Measurements from ENCODE around the gene LELP1. TPM values are rescaled to one million over a fixed set of nuclear protein-coding genes. Genes with fewer than 3 reads are reported as not detected.

LELP1 gene
- total and polyA plus RNA-seq, 10 of the 15 experiments (the other 5 are each of a cell fraction or from before 2014, with no cell fraction given): not detected

- no peaks in the 10 kb centered on the region for H3K79me2 ChIP-seq (ENCODE audit: control insufficient read depth, insufficient read depth, low read length)
- no peak for FAIRE-seq
- DNase-seq (ENCODE audit: low read depth, low spot score): no peak
- no peak for ATAC-seq
- no peaks in the 10 kb centered on the region for H4K20me1 ChIP-seq (ENCODE audit: control insufficient read depth, insufficient read depth)
- ChIA-PET SMC1A (ENCODE audit: uncharacterized antibody, unreplicated experiment) (no interaction called here), RAD21 (ENCODE audit: unreplicated experiment) (no interaction called here), POLR2A (no interaction called here), CTCF (interaction anchor here (1.0 kb wide), 1 partner anchor 16 kb away, joined by 3 read pairs; no protein-coding TSS in a partner anchor)
- H3K4me1 ChIP-seq (ENCODE audit: control insufficient read depth, insufficient read depth, low read length): no peaks in the 10 kb centered on the region
- in situ Hi-C loops (cut with MboI) (no loop called here), intact Hi-C loops (cut with micrococcal nuclease; ENCODE audit: unreplicated experiment) (no loop called here)
- no peak overlapping the region for H2AFZ ChIP-seq (ENCODE audit: control insufficient read depth, low read depth, low read length)
- no peaks in the 10 kb centered on the region for H3K36me3 ChIP-seq (ENCODE audit: control insufficient read depth in 2 of 2, insufficient read depth in 2 of 2, low read length in 1 of 2)
- no peak for TF ChIP-seq BMI1 (IDR thresholded peaks at IDR 0.05; ENCODE audit: borderline replicate concordance)
- TF ChIP-seq SREBF2 (IDR thresholded peaks at IDR 0.05; ENCODE audit: low read length): no peak
- TF ChIP-seq BCLAF1 (IDR thresholded peaks at IDR 0.05): no peak
- TF ChIP-seq ZNF592 (IDR thresholded peaks at IDR 0.05): no peak
- no peak for TF ChIP-seq BRCA1 (IDR thresholded peaks at IDR 0.05; ENCODE audit: low read depth, low read length)
- TF ChIP-seq YBX1 (IDR thresholded peaks at IDR 0.05): no peak
- no peak for TF ChIP-seq HDGF (IDR thresholded peaks at IDR 0.05)
- no peak for TF ChIP-seq MYC (IDR thresholded peaks at IDR 0.05; ENCODE audit: insufficient read depth, insufficient read length, insufficient replicate concordance, low read length, severe bottlenecking)
- no peak overlapping the region for H3K27ac ChIP-seq (ENCODE audit: control insufficient read depth, insufficient read depth)
- no peaks in the 10 kb centered on the region for H3K9me3 ChIP-seq (replicated peaks; ENCODE audit: control insufficient read depth, insufficient read depth, low read length)
- BruUV-seq (replicated peaks): no TSS peak
- H3K4me3 ChIP-seq: no peak overlapping the region
- H3K4me2 ChIP-seq (ENCODE audit: control insufficient read depth, insufficient read depth): no peak overlapping the region
- H3K27me3 ChIP-seq (replicated peaks in 1 of 2; ENCODE audit: control insufficient read depth in 2 of 2, insufficient read depth in 2 of 2, low read length in 1 of 2): no peaks in the 10 kb centered on the region; a peak in 2 of 4 replicates
- no peak overlapping the region for H3K9ac ChIP-seq (ENCODE audit: control insufficient read depth, insufficient read depth, low read length)
Observed at GRCh38 chr1:153174624-153175023, 28.6 kb upstream of the LELP1 start.

Data from GM12878 (cell line).